ENCODE data around the gene GOLT1B. TPM values are rescaled to one million over a fixed set of nuclear protein-coding genes. Genes with fewer than 3 reads are reported as not detected.

The GOLT1B gene
- total RNA-seq = 10 to 100 TPM in 4 of 5 donors, 1 to 10 TPM in 1; 9.3 to 52.1 (median 16.8) TPM
- polyA plus RNA-seq = 10 to 100 TPM; 11.0 to 15.5 (median 11.4) TPM
- long read RNA-seq, donor 1, partial matches to known transcripts = 0 of 3 reads
- long read RNA-seq, donor 1, other reads (novel, unspliced or antisense) = 0 of 3 reads
- long read RNA-seq, donor 2, partial matches to known transcripts = 0 of 3 reads
- long read RNA-seq, donor 2, other reads (novel, unspliced or antisense) = 0 of 3 reads
- long read RNA-seq, donor 3, transcript GOLT1B-201 (5 exons, 3,227 nt) = major isoform, 5 of 8 reads
- long read RNA-seq, donor 3, partial matches to known transcripts = 0 of 8 reads
- long read RNA-seq, donor 3, other reads (novel, unspliced or antisense) = 0 of 8 reads
- long read RNA-seq, donor 4, partial matches to known transcripts = 0 of 1 reads
- long read RNA-seq, donor 4, other reads (novel, unspliced or antisense) = 0 of 1 reads
- long read RNA-seq, donor 5, transcript GOLT1B-201 (5 exons, 3,227 nt) = major isoform, 6 of 7 reads
- long read RNA-seq, donor 5, partial matches to known transcripts = 0 of 7 reads
- long read RNA-seq, donor 5, other reads (novel, unspliced or antisense) = 0 of 7 reads
- long read RNA-seq, donor 6, transcript GOLT1B-201 (5 exons, 3,227 nt) = major isoform, 13 of 14 reads
- long read RNA-seq, donor 6, partial matches to known transcripts = 0 of 14 reads
- long read RNA-seq, donor 6, other reads (novel, unspliced or antisense) = 0 of 14 reads
- long read RNA-seq, donor 7, partial matches to known transcripts = 0 of 4 reads
- long read RNA-seq, donor 7, other reads (novel, unspliced or antisense) = 0 of 4 reads
- long read RNA-seq, donor 8, transcript GOLT1B-201 (5 exons, 3,227 nt) = major isoform, 7 of 11 reads
- long read RNA-seq, donor 8, partial matches to known transcripts = 0 of 11 reads
- long read RNA-seq, donor 8, other reads (novel, unspliced or antisense) = 0 of 11 reads
- long read RNA-seq, donor 9, transcript GOLT1B-201 (5 exons, 3,227 nt) = major isoform, 9 of 11 reads
- long read RNA-seq, donor 9, partial matches to known transcripts = 0 of 11 reads
- long read RNA-seq, donor 9, other reads (novel, unspliced or antisense) = 0 of 11 reads
- long read RNA-seq, donor 10, partial matches to known transcripts = 0 of 1 reads
- long read RNA-seq, donor 10, other reads (novel, unspliced or antisense) = 0 of 1 reads

DNA sequence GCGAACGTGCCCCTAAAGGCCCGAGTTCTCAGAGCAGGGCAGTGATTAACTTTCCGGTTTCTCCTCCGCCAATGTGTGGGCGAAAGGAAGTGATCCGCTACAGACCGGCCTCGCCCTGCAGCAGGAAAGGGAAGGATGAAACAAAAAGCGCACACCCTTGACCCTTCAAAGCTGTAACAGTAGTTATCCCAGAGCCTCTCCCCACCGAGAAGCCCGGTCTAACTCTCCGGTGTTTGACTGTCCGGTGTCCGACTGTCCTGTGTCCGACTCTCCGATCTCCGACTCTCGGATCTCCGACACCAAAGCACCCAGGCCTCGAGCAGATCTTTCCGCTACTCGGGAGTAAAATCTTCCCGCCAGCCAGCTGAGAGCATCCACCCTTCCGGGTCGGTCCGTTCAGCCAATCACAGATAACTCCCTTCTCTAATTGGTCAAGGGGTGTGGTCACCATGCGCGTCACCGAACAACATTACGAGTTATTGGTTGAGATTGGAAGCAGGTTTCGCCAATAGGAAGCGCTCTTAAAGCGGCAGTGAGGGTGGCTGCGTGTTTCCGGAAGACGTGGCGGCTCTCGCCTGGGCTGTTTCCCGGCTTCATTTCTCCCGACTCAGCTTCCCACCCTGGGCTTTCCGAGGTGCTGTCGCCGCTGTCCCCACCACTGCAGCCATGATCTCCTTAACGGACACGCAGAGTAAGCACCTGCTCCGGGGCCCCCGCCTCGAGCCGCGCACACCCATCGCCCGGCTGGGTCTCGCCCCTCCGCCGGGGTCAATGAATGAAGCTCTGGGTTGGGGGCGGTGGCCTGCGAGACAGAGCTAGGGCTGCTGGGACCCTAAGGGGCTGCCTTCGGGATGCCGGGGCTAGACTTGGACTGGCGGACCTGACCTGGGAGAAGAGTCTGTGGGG is at the start of gene GOLT1B, which contains the start of gene RECQL:
TSS of gene GOLT1B (plus strand) at position 532 of the 906 bp plus-strand sequence. CDS start at position 667, 135 bp downstream.
TSS of gene RECQL (minus strand) at position 378 of the 906 bp plus-strand sequence. CDS start 2,065 bp downstream, outside the sequence.
- Histone ChIP-seq H3K36me3 (peaks cover 0 to 21% (median 20%) of the 10 kb centered on the region in 4 donors), H3K4me1 (peaks cover 24 to 60% (median 43%) of the 10 kb centered on the region in 4 donors), H3K27ac (peak within 1 kb of the TSS; percentile 86 to 96 (median 87)), H3K27me3 (no peaks in the 10 kb centered on the region), H3K4me3 (peak within 1 kb of the TSS; percentile 65 to 95 (median 92)), H3K9me3 (no peaks in the 10 kb centered on the region)
- DNase-seq = peak; percentile 93 to 98
- intact Hi-C loops (cut with DNase I; ENCODE audit: low total_unique reads) = no loop called here
- TF ChIP-seq POLR2AphosphoS5 (IDR thresholded peaks at IDR 0.05) = peak; percentile 9 to 91 (median 66)
- TF ChIP-seq CTCF (IDR thresholded peaks at IDR 0.05) = no peak
- TF ChIP-seq POLR2A (IDR thresholded peaks at IDR 0.05) = peak in 2 of 4 donors; percentile 9 to 38
- WGBS, 5 donors = 0 to 1% (median 1%) methylated on average over 38 to 61 of the region's 61 CpGs

DNA sequence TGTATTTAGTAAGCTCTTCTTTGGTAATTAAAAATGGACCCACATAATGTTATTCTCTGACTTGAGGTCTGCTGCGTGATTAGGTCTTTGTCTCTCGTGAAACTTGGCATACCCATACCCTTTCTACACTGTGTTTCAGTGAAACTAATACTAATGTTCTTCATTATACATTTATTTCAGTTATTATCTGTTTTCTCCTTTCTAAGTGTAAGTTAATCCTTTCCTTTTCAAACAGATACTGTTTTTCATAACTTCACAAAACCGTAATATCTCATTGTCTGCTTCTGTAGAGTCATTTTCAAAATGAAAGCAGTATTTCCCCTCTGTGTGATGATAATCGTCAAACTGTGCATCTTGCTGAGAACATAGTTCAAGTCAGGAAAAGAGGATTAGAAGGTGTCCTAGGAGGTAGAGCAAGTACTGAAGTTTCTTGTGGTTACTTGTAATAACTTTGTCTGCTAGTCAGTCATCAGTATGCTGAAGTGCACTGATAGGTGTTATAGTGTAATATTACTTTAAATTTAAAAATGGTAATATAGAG is 48.2 kb upstream of the GOLT1B start:
- TF ChIP-seq CTCF (IDR thresholded peaks at IDR 0.05) = no peak
- TF ChIP-seq EP300 (IDR thresholded peaks at IDR 0.05) = no peak
- no peak for TF ChIP-seq POLR2AphosphoS5 (IDR thresholded peaks at IDR 0.05)
- TF ChIP-seq POLR2A (IDR thresholded peaks at IDR 0.05) = no peak
- Histone ChIP-seq H3K9me3 (no peaks in the 10 kb centered on the region), H3K27ac (no peak overlapping the region), H3K4me3 (no peak overlapping the region), H3K27me3 (no peaks in the 10 kb centered on the region), H3K4me1 (no peaks in the 10 kb centered on the region), H3K36me3 (peaks cover 28 to 96% (median 91%) of the 10 kb centered on the region in 4 donors)
- intact Hi-C loops (cut with DNase I; ENCODE audit: low total_unique reads) = no loop called here
- 85 to 91% (median 88%) methylated on average over 4 of the region's 4 CpGs for WGBS, 5 donors
- no peak for DNase-seq

DNA sequence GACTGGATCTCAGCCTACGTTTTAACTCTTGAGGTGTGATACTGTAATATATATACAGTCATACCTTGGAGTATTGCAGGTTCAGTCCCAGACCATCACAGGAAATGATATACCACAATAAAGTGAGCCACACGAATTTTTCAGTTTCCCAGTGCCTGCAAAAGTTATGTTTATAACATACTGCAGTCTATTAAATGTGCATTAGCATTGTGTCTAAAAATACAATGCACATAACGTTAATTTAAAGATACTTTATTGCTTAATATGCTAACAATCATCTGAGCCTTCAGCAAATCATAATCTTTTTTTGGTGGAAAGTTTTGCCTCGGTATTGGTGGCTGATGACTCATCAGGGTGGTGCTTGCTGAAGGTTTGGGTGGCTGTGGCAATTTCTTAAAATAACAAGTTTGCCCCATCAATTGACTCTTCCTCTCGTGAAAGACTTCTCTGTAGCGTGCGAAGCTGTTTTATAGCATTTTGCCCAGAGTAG is 45.3 kb upstream of the GOLT1B start:
- H3K4me1 ChIP-seq = no peaks in the 10 kb centered on the region
- no peak overlapping the region for H3K4me3 ChIP-seq
- H3K27me3 ChIP-seq = no peaks in the 10 kb centered on the region
- TF ChIP-seq POLR2A (IDR thresholded peaks at IDR 0.05) (no peak), EP300 (IDR thresholded peaks at IDR 0.05) (no peak), POLR2AphosphoS5 (IDR thresholded peaks at IDR 0.05) (no peak), CTCF (IDR thresholded peaks at IDR 0.05) (no peak)
- WGBS, 5 donors = 65 to 70% (median 66%) methylated on average over 7 of the region's 7 CpGs
- H3K9me3 ChIP-seq = no peaks in the 10 kb centered on the region
- H3K36me3 ChIP-seq = peaks cover 35 to 94% (median 90%) of the 10 kb centered on the region in 4 donors
- DNase-seq = no peak
- H3K27ac ChIP-seq = no peak overlapping the region
- intact Hi-C loops (cut with DNase I; ENCODE audit: low total_unique reads) = no loop called here
